HG02943 (cell line): ENCODE measurements around the gene TERB1.
"Not testable (repeated sequence)": the region's sequence is repeated elsewhere in the genome, so short reads cannot be mapped to it uniquely, and the experiment has no call there.

Experiments
- ATAC-seq: cut with Tn5 transposase; IDR thresholded peaks from one replicate; pipeline ENCODE4 v1.9.1; 2021; ENCODE audit warnings: mild to moderate bottlenecking, low read depth, moderate library complexity; ENCODE audit not compliant: unreplicated experiment

Gene TERB1

DNA sequence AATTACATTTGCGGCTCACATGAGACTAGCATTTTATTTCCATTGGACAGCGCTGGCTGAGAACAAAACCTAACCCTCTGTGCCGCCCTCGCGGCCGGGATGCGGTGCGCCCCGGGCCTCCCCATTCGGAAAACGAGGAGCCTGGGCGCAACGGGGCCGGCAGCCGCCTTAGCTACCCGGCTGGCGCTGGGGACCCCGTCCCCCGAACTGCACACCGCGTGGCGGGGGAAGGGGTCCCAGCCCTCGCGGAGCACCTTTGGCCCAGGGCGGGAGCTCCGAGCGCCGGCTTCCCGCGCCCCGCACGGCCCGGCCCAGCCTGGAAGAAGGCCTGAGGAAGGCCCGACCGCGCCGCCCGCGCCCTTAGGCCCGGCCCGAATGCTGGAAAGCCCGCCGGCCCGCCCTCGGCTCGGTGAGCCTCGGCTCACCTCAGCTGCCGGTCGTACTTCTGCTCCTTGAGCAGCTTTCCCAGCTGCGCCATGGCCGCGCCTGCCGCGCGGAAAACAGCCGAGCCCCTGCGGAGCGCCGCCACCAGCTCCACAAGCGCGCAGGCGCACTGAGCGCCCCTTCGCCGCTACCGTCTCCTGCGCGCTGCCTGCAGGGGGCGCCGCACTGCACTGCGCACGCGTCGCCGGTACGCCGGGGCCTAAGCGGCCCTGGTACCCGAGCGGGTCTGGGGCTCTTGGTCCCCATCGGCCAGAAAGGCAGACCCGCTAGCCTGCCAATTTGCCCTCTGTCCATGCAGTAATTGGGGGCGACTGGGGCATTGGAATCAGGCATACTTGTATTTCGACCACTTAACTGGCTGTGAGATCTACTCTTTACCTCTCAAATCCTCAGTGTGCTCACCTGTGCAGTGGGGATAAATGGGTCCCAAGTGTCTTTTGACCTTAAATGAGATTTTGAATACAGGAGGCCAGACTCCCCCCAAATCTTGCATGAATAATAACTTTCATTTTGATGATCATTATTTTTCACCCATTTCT, 29.3 kb upstream of the TERB1 start, which contains the start of gene NAE1:
Gene NAE1 (minus strand): TSS at position 555 of the 983 bp plus-strand sequence. CDS start 77 bp downstream, at position 478.
- peak; percentile 88 for ATAC-seq

- ATAC-seq = no peak
Measured at GRCh38 chr16:66824006-66824405, 22.6 kb upstream of the TERB1 start.

GRCh38 chr16:66814734-66815133, 13.3 kb upstream of the TERB1 start:
- ATAC-seq = no peak

GRCh38 chr16:66811043-66811442, 9.7 kb upstream of the TERB1 start:
- no peak for ATAC-seq

- ATAC-seq = no peak
Measured at GRCh38 chr16:66810391-66810790, 9.0 kb upstream of the TERB1 start.

DNA sequence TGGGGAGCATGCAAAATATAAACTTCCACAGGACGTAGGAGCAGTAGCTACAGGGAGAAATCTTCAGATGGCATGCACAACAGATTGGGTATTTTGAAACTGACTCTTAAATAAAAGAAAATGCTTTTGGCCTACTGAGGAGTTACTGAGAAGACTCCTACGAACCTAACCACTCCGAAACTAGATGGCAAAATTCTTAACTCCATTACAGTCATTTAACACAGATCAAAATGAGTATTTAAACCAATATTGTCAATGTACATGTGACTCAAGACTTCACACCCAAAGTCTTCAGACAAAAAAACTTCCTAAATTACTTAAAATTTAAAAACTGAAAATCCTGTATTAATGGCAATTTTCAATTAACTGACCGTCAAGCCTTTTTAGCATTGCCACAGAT, 8.4 kb upstream of the TERB1 start:
- no peak for ATAC-seq

DNA sequence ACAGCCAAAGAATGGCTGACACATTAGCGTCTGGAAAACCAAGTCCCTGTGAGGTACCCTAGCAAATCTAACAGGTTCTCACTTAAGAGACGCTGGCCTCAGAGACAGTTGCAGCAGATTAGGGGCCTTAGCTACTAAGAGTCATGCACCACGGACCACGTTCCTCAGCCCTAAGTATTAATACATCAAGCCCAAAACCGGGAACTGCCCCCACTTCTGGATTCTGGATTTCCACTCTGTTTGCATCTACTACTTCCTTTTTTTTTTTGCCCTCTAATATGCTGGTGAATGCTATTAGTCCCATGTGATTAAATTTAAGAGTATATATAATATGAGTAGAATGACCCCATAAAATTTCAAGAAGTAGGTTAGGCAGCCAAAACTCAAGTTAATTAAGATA, 775 bp upstream of the TERB1 start:
- ATAC-seq = no peak

- ATAC-seq = no peak
Measured at GRCh38 chr16:66800856-66801255, 528 bp downstream of the TERB1 start.

- no peak for ATAC-seq
Measured at GRCh38 chr16:66798161-66798560, 3.2 kb downstream of the TERB1 start.

DNA sequence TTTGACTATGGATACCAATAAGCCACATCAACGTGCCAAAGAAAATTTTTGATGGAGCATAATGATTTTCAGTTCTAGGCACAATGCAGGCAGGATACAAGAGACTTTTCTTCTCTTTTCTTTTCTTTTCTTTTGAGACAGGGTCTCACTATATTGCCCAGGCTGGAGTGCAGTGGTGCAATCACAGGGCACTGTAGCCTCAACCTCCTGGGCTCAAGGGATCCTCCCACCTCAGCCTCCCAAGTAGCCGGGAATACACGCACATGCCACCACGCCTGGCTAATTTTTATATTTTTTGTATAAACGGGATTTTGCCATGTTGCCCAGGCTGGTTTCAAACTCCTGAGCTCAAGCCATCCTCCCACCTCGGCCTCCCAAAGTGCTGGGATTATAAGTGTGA, 7.4 kb downstream of the TERB1 start:
- not testable (repeated sequence) for ATAC-seq

DNA sequence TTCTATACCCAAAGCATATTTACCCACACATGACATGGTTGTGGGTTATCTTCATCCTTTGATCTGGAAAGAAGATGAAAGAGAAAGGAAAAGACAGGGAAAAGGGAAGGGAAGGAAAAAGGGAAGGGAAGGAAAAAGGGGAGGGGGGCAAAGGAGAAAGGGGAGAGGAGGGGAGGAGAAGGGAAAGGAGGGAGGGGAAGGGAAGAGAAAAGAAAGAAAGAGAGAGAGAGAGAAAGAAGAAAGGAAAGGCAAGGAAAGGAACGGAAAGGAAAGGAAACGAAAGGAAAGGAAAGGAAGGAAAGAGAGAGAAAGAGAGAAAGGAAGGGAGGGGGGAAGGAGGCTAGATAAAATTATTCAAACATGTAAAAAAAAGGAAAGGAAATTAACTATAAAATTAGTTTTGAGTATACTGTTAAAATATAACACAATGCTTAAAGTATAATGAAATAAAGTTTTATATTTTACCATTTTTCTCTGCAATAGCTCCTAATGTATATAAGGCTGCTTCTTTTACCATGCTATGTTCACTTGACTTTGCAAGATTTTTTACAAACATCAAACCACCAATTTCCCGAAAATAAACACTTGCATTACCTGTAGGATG, 11.2 kb downstream of the TERB1 start:
- no peak for ATAC-seq

- no peak for ATAC-seq
Measured at GRCh38 chr16:66787427-66787826, 14.0 kb downstream of the TERB1 start.

GRCh38 chr16:66786551-66786950, 14.8 kb downstream of the TERB1 start:
- no peak for ATAC-seq

- ATAC-seq = no peak
Measured at GRCh38 chr16:66776457-66776856, 24.9 kb downstream of the TERB1 start.

DNA sequence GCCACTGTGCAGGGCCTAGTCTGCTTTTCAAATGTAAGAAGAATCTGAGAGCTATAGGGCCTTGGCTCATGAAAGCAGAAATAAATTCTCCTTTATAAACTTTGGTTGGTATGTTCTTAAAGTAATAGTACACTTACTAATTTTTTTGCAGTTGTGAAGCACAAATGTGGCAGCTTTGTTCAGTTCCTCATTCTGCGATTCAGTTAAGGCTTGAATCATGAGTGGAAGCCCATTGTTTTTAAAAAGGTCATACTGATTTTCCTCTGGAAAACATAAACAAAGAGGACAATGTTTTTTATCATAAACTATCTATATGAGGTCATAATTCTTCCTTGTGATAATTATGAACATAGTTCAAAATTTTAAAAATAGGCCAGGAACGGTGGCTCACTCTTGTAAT, 26.4 kb downstream of the TERB1 start:
- ATAC-seq = no peak

- no peak for ATAC-seq
Measured at GRCh38 chr16:66758086-66758485, 43.3 kb downstream of the TERB1 start.

GRCh38 chr16:66754819-66755218, 46.6 kb downstream of the TERB1 start:
- no peak for ATAC-seq

- no peak for ATAC-seq
Measured at GRCh38 chr16:66754211-66754610, 47.2 kb downstream of the TERB1 start.

DNA sequence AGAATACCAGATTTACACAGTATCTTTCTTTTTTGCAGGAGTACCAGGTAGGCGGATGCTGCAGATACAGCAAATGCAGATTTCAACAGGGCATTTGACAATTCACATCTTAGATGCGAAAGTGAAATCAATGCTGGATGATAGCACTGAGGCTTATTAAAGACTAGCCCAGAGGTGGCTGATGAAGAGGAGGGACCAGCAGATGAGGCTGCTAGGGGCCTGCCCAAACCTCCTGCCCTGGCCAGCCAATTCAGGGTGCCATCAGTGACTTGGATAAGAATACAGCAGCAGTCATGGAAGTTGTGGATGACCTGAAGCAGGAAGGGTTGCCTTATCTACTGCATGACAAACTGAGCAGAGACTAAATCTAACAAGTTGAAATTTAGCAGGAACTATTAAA, 48.4 kb downstream of the TERB1 start:
- ATAC-seq = no peak

- ATAC-seq = no peak
Measured at GRCh38 chr16:66752379-66752778, 49.0 kb downstream of the TERB1 start.

DNA sequence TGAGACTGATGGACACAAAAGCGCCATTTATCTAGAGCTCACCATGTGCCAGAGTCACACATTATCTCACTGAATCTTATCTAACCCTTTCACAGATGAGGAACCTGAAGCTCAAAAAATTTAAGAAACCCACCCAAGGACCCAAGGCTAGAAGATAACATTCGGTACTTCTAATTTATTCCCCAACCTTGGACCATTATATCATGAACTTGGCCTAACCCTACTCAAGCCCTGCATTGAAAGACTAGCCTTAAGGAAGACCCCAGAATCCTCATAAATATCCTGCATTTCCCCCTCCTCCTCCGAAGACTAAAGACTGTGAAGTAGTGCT, 49.4 kb downstream of the TERB1 start:
- no peak for ATAC-seq
